GM21360 (cell line): Measurements from ENCODE around the gene COMTD1.
A peak's percentile ranks its signal among the peaks of the same experiment; 100 is the strongest.

Source experiments
- ATAC-seq: cut with Tn5 transposase; IDR thresholded peaks from one replicate; pipeline ENCODE4 v1.9.1; 2021; ENCODE audit warnings: mild to moderate bottlenecking, moderate library complexity; ENCODE audit not compliant: unreplicated experiment

The COMTD1 gene

DNA sequence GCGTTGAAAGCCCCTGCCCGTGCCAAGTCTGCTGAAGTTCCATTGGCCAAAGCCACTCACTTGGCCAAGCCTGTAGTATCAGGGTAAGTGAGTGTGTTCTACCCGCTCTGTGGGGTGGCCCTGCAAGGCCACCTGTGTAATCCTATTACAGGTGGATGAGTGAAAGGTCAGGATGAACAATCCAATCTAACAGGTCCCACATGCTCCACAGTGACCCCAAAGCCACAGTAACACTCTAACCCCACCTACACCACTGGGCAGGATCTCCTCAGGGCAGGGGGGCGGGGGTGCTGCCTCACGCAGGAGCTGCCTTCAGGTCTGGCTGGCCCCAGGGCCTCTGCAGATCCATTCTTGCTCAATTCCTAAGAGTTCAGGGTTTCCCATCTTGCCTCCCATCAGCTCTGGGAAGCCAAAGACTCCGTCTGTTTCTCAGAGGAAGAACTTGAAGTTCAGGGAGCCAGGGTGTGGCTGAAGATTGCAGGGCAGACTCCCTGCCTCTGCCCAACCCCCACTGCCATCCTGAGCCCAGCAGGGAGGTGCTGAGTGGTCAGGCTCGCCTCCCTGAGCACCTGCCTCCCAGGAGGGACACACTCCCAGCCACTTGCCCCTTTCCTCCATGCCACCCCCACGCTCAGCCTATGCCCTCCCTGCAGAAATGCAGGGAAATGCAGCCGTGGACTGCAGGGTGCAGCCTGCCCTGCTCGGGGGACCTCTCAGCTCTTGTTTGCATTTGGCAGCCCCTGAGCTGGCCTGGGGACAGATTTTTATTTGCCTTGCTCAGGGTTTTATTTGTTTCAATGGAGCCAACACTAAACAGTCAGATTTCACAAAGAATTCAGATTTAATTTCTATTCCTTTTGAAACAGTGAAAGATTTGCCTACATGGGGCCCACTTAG, 9.8 kb upstream of the COMTD1 start:
- ATAC-seq = no peak

DNA sequence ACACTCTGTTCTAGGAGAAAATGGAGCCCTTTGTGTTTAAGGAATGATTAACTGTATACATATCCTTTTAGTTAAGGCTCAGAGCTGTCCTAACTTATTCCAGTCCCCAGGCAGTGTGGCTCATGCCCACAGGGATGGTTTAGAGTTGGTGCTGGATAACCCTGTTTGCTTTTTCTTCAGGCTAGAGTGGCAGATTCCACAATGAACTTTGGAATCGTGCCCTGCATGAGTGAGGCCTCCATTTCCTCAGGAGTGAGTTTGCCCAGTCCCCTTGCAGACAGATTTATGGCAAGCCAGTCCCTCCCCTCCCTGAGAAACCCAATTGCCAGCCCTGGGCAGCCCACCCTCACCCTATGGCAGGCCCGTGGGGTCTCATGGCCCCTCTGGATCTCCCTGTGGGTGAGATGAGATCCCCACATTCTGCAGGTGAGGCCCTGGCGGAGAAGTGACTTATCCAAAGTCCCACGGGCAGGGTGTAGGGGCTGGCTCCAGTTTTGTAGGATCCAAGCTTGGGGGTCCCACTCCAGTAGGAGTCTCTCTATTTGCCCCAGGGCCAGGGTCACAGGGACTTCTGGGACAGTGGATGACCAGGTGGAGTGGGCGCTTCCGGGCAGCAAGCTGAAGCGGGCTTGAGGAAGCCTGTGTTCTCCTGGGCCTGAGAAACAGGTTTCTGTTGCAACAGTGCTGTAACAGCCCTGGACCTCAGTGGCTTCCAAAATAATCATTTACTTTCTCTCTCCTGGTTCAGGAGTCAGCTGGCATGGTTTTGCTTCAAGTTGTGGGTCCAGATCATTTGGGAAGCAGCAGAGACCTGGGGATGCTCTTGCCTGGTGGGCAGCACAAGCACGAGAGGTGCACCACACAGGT, 9.0 kb upstream of the COMTD1 start:
- ATAC-seq = no peak

DNA sequence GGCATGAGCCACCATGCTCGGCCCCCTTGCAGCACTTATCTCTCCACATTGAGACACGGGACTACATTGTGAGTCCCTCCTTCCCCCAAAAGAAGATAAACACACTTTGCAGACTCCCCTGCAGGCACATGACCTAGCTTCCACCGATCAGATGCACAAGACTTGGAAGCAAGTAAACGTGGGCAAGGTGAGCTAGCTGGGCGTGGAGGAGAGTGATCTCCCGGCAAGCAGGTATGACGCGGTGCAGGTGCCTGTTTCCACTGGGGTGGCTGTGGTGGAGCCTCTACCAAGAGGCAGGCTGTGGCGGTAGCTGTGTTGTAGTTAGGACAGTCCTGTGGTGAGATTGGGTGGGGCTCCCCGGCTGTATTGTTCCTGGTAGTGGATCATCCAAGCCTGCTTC, 7.7 kb upstream of the COMTD1 start:
- ATAC-seq = no peak

DNA sequence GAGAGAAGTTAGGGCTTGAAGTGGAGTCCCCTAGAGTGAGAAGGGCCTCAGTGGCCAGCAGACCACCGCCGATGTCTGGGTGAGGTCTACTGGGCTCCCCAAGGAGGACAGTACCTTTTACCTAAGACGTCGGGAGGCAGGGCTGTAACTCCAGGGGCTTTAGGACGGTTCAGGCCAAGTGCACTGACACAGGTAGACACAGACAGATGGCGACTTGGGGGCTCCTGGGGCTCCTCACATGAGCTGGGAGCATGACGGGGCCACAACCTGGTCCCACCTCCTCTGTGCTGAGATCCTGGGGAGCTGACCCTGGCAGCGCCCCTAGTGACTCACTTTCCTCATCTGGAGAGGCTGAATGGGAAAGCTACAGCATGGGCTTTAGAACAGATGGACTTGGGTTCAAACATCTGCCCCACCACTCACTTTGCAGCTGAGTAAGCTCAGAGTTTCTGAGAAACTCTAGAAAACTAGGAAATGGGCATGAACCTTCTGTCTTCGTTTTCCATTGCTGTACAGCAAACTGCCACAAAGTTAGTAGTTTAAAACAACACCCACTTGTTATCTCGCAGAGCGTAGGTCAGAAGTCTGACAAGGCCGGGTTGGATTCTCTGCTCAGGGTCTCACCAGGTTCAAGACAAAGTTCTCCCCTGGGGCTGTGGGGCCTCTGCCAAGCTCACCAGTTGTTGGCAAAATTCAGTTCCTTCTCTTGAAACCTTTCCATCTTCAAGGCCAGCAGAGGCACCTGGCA, 4.7 kb upstream of the COMTD1 start:
- no peak for ATAC-seq

DNA sequence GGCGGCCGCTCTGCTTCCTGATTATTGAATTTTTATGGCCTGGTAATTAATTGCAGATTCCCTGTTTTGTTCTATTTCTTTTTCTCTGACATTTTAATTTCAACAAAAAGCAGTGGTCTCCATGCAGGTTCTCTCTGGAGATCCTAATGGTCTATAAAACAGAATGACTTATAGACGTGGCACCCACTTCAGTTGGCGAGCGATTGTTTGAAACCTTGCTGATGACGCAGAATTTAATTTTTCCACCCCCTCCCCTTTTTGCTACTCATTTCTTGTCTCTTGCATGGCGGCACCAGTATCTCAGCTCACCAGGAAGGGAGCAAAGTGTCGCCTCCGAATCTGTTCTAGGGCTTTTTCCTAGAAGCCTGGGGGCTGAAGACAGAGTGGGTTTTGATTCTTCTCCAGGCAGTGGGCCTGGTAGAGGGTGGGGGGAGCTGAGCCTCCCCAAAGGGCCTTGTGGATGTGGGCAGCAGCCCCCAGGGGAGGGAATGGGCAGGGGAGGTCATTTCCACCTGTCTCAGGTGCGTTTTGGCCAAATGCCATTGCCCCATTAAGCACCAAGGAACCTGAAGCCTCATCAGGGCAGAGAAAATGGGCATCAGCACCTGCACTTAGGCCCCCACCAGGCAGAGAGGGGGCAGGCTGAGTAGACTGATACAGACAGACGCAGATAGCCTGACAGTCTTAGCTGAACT, 3.5 kb upstream of the COMTD1 start:
- no peak for ATAC-seq

DNA sequence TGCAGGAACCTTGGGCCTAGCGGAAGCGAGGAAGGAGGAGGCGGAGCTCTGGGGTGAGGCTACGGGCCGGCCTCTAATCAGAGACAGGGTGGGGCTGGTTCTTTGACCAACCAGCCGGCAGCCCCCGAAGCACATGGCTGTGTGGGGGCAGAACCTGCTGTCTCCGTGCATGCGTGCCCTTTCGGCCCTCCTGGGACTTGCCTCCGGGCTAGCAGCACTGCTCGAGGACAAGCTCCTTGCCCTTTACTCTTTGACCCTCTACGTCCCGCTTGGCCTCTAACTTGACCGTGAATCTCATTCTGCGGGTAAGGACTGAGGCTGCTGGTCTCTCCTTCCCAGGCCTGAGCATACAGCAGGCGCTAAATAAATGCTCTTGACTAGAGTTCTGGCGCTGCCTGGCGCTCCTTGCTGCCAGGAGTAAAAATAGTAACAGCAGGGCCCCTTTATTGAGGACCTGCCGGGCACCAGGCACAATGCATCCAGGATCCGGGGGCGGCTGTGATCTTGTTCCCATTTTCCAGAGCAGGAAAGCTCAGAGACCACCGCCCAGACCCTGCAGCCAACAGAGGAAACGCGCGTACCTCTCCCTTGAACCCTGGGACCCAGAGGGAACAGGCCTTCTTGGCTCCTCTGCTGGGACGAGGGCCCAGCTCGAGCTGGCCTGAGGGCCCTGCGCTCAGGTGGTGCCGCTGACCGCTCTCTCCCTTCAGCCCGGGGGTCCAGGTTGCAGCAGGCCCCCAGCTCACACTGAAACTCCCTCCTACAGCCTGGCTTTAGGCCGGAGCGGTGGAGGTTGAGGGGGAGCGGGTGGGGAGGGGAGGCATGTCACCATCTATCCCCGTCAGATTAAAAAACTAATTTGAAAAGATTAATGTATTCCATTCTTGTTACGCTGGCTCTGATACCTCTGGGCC, 2.7 kb upstream of the COMTD1 start:
- no peak for ATAC-seq

DNA sequence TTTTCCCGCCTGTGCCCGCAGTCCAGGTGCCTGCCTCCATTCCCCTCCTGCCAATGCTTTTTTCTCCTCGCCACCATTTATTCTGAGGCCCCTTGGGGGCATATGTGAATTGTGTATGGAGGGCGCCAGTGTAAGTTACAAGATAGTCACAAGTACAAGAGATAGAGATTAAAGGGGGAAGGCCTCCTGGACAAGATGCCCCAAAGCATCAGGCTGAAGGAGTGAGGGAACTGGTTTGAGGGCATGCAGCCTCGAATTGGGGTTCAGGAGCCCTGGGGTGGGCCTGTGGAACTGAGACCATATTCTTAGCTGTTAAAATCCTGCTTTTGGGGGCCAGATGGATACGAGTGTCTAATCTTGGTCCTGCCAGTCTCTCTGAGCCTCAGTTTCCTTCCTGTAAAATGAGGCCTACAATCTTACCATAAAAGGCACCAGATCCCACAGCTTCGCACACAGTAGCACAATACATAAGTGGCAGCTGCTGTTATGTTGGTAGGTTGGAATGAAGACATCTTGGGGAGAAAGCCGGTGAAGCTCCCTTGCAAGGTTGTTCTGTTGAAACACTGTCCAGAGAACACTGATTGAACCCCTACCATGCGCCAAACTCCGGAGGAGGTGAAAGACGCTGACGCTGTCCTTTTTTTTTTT, 545 bp upstream of the COMTD1 start:
- ATAC-seq = no peak

DNA sequence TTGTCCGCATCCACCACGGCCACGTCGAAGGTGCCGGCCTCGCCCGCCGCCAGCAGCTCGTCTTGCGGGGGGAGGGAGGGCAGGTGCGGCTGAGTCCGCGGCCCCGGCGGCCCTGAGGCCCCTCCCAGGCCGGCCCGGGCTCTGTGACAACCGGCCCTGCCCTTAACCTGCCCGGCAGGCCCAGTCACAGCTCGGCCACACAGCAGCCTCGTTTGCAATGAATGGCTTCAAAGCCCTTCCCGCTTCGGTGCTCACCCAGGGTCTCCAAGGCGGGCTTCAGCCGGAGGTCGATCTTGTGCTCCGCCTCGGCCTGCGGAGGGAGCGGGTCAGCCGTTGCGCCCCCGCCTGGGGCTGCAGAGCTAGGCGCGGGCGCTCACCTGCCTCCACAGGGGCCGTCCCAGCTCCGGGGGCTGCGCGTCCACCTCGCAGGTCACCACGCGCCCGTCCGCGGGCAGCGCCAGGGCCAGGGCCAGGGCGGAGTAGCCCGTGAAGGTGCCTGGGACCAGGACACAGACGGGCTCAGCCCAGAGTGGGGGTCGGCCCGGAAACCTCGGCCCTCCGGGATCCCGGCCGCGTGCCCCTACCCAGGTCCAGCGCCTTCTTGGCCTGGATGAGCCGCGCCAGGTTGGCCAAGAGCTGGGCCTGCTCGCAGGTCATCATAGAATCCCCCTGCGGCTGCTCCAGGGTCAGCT, 928 bp downstream of the COMTD1 start:
- peak; percentile 0 for ATAC-seq

DNA sequence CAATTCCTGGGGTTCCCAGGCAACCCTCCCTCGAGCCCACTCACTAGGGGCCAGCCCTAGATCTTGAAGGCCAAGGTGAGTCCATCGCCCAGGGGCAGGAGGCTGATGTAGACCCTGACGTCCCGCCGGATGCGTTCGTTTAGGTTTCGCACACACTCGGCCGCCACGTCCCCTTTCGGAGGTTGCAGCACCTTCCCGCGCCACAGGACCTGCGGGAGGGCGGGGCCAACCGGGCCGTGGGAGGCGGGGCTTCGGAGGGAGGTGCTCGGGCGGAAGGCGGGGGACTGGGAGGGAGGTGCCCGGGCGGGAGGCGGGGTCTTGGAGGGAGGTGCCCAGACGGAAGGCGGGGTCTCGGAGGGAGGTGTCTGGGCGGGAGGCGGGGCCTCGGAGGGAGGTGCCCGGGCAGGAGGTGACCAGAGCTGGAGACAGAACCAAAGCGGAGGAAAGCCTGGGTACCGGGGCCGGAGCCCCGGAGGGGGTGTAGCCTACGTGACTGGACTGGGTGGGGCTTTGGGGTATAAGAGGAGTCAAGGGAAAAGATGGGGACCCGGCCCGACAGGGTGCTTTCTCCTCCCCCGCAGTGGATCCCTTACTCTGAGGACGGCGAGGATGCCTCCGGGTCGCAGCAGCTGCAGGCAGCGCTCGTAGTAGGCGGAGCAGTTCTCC, 1.6 kb downstream of the COMTD1 start:
- peak; percentile 49 for ATAC-seq

DNA sequence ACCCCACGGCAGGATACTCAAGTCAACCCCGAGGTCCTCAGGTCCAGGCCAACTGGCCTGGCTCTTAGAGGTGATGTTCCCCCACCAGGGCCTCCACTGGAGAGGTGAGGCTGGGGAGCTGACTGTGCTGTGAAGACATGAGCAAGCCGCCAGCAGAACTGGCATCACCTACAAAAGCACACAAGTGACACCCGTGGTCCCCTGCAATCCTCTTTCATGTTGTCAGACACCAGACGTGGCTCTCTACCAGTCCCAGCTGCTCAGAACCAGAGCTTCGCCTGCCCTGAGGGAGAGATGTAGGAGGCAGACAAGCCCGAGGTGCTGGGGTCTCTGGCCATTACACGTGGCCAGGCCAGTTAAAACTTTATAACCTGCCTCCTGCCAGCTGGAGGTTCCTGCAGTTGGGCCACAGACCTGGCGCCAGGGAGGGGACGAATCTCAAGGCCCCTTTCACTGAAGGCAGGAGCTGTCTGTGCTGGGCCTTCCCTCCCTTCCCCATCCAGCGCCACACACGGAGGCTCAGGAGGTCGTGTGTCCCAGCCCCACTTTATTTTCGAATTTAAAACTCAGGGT, 2.2 kb downstream of the COMTD1 start:
- no peak for ATAC-seq

DNA sequence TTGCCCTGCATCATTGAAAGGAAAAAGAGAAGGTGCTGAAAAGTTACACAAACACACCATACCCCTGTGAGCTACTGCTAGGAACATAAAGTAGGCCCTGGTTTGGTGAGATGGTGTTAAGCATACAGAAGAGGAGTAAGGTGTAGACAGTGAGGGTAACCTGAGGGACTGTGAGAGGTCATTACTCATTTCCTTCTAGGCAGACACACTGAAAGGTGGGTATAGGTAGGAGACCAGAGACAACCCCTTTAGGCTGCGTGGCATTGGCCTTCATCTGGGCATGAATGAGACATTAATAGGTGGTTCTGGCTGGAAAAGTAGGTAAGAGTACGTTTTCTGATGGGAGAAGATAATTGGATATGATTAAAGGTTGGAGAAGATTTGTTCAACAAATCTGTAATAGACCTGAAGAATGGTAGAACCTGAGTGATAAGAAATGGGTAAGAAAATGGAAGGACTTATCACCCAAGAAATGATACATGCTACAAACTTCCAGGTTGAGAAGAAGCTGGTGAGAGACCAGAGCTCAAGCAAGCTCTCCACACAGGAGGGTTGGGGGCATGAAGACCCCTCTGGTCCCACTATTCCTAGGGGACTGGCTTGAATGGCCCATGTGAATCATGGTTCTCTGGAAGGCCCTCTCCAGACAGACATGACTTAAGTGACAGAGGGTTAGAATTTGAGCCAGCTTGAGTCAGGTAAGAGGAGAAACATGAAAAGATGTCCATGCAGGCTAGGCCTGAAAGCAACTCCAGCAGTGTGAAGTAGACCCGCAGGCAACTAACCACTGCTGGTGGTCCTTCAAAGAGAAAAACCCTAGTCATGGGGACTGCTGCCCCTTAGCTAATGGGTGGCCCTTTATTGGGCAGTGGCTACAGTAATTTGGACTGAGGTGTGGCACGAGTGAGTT, 3.8 kb downstream of the COMTD1 start:
- no peak for ATAC-seq

DNA sequence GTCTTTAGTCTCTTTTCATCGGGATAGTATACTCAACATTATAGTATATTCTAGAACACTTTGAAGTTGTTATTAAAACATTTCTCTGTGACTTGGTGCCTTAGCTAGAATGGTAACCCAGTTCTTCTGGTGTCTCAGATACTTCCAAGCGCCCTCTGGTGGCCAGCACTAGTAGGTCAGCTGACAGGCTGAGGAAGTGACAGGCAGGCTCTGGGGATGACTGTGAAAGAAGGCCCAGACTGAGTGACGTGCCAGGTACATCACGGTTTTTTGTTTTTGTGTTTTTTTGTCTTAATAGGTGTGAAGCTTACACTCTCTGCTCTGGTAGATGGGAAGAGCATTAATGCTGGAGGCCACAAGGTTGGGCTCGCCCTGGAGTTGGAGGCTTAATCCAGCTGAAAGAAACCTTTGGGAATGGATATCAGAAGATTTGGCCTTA, 5.1 kb downstream of the COMTD1 start:
- no peak for ATAC-seq

DNA sequence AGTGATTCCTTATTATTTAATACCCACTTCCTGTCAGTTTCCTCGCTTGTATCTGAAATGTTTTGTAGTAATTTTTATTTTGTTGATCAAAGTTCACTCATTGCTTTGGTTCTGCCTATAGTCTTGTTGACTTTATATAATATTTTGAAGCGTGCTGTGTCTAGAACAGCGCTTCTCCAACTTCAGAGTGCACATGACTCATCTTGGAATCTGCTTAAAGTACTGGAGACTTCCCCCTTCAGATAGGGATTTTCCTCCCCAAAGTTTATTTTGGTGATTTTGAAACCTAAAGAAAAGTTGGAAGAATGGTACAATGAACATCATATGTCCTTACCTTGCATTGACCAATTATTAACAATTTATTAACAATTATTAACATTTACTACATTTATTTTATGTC, 5.8 kb downstream of the COMTD1 start:
- no peak for ATAC-seq

DNA sequence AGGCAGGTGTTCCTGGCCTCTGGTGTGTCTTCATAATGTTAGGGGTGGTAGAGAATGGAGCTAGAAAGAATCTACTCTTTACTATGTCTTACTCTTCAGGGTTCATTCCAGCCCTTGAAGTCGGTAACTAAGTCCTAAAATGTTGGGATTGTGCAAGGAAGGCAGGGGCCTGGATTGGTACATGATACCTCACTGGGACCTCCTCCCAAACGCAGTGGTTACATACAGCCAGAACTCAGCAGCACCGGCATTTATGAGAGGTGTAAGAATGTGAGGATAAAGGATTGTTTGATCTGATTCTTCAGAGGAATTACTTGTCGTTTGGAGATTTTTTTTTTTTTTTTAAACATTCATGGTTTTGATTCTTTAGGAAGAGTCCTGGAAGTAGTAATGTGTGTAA, 6.9 kb downstream of the COMTD1 start:
- ATAC-seq = no peak

DNA sequence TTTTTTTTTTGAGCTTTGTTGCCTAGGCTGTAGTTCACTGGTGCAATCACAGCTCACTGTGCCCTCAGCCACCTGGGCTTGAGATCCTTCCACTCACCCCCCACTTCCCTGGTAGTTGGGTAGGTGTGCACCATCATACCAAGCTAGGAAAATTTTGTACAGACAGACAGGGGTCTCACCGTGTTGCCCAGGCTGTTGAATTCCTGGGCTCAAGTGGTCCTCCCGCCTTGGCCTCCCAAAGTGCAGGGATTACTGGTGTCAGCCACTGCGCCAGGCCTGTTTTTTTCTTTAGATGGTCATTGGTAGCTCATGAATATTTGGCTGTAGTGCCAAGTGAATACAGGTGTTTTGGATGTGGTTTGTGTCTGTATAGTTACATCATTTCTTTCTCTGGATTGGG, 7.5 kb downstream of the COMTD1 start:
- ATAC-seq = no peak

DNA sequence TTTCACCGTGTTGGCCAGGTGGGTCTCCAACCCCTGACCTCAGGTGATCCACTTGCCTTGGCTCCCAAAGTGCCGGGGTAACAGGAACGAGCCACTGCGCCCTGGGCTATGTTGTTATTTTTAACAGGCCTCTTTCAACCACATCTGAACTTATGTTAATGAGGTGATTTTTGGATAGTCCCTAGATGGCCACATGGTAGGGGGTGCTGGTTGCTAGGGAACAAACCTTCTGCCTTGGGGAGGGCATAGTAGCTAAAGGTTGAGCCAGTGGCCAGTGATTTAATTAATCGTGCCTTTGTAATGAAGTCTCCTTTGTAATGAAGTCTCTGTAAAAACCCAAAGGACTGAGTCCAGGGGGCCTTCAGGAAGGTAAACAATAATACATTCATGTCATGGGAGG, 9.1 kb downstream of the COMTD1 start:
- ATAC-seq = no peak

DNA sequence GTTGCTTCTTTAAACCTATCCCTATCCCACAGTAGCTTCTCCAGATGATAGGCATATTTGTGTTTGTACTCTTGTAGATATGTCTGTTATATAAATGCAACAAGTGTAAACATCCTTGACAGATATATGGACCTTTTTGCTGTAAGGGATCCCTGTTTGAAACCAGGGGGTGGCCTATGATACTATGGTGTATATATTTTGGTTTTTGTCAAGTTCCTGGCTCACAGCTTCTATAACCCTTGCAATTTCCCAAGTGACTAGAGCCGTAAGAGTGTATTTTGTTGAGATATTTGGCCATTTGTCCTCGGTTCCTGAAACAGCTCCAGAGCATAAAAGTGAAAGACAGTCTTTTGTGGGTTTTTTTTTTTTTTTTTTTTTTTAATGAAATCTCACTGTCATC, 9.7 kb downstream of the COMTD1 start:
- no peak for ATAC-seq
